ENCODE measurements around the gene ATP9B.

DNA sequence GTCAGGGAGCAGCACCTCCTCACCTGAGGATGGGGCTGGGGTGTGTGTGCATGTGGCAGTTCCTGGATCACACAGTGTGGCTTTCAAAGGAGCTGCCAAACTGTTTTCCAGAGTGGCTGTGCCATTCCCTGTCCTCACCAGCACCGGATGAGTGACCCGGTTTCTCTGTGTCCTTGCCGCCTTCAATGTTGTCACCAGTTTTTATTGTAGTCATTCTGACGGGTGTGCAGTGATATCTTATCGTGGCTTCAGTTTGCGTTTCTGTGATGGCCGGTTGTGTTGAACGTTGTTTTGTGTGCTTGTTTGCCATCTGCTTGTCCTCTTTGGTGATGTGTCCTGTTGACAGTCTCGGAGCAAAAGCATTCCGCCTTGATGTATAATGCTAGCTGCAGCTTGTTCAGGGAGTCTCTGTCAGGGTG lies 108.9 kb downstream of the ATP9B start:
- TF ChIP-seq, protein P1, sequence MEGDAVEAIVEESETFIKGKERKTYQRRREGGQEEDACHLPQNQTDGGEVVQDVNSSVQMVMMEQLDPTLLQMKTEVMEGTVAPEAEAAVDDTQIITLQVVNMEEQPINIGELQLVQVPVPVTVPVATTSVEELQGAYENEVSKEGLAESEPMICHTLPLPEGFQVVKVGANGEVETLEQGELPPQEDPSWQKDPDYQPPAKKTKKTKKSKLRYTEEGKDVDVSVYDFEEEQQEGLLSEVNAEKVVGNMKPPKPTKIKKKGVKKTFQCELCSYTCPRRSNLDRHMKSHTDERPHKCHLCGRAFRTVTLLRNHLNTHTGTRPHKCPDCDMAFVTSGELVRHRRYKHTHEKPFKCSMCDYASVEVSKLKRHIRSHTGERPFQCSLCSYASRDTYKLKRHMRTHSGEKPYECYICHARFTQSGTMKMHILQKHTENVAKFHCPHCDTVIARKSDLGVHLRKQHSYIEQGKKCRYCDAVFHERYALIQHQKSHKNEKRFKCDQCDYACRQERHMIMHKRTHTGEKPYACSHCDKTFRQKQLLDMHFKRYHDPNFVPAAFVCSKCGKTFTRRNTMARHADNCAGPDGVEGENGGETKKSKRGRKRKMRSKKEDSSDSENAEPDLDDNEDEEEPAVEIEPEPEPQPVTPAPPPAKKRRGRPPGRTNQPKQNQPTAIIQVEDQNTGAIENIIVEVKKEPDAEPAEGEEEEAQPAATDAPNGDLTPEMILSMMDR (IDR thresholded peaks at IDR 0.05; ENCODE audit: insufficient read depth, low read depth, low read length), result no peak
- no peak for TF ChIP-seq EZH2 (IDR thresholded peaks at IDR 0.05; ENCODE audit: insufficient read depth, low read length)

All from astrocyte (in vitro differentiated cells and primary cell).